HepG2 (cell line): ENCODE data around the gene MNT. TPM values are rescaled to one million over a fixed set of nuclear protein-coding genes. Genes with fewer than 3 reads are reported as not detected.

Experiments
- ATAC-seq: fragments of 200-7000 bp; cut with Tn5 transposase; 3 replicates; pipeline ENCODE4 v1.9.1; 2020; ENCODE audit warnings: mild to moderate bottlenecking, moderate library complexity
- BruUV-seq: library from RNA; stranded (reverse); fragments of 400-500 nt; replicated peaks from 2 replicates; lab custom pipeline; 2021; lab: Mats Ljungman, UMichigan
- CTCF ChIA-PET: fragments of 300-600 bp; formaldehyde crosslinking; extraction: SDS; loops from one replicate; lab custom pipeline; 2021; ENCODE audit warnings: low total read pairs, inconsistent platforms, low intra/inter-chr PET ratio; lab: Yijun Ruan, JAX
- POLR2A ChIA-PET: fragments of 350-600 bp; sonication (Branson Sonifier 250); formaldehyde crosslinking; loops from one replicate; lab custom pipeline; 2020; ENCODE audit warnings: antibody characterized with exemption, inconsistent platforms; lab: Yijun Ruan, JAX
- DNase-seq: peaks from one replicate; pipeline ENCODE4 v3.0.0-alpha.2; 2015; ENCODE audit warnings: low spot score
- FAIRE-seq: peaks from 3 replicates; lab custom pipeline; 2011; peaks lifted over from hg19 to GRCh38; lab: Jason Lieb, UNC
- H2AFZ ChIP-seq: one replicate; pipeline ENCODE4 v1.6.1; 2011; ENCODE audit warnings: low read length, inconsistent platforms
- H3K27ac ChIP-seq: fragments of 300-600 bp; 3 replicates; pipeline ENCODE4 v1.8.0; 2011; ENCODE audit warnings: mixed run types, mild to moderate bottlenecking, mixed read lengths, low read length, inconsistent platforms; ENCODE audit not compliant: insufficient read depth; ENCODE audit errors: extremely low read length
- H3K27me3 ChIP-seq, 2 experiments: fragments of 200-600 bp in 1 of 2; 2 replicates in 1 of 2; 3 replicates in 1 of 2; pipeline versions ENCODE4 v1.6.0 to v1.8.0; 2011; ENCODE audit warnings: low read length in 2 of 2, mild to moderate bottlenecking in 2 of 2, moderate library complexity in 2 of 2, inconsistent platforms in 1 of 2; ENCODE audit not compliant: insufficient read depth in 2 of 2, control insufficient read depth in 1 of 2
- H3K36me3 ChIP-seq, 2 experiments: fragments of 200-600 bp in 1 of 2; replicated peaks in 1 of 2; 2 replicates in 1 of 2; 3 replicates in 1 of 2; pipeline versions ENCODE4 v1.5.1 to v1.8.0; 2011; ENCODE audit warnings: low read length in 2 of 2, inconsistent platforms in 1 of 2; ENCODE audit not compliant: insufficient read depth in 2 of 2, control insufficient read depth in 1 of 2
- H3K4me1 ChIP-seq: 2 replicates; pipeline ENCODE4 v1.5.1; 2012; ENCODE audit warnings: low read length, inconsistent platforms; ENCODE audit not compliant: insufficient read depth
- H3K4me2 ChIP-seq: 2 replicates; pipeline ENCODE4 v1.6.0; 2011; ENCODE audit warnings: low read depth, low read length, inconsistent platforms
- H3K4me3 ChIP-seq, 3 experiments: fragments of 200-600 bp in 1 of 3; sonication (generic), shearing (Covaris generic) in 1 of 3; replicated peaks in 1 of 3; 2 replicates each; pipeline ENCODE4 v1.5.1; 2011 to 2016; ENCODE audit warnings: low read length in 3 of 3, inconsistent platforms in 2 of 3, low read depth in 2 of 3, mild to moderate bottlenecking in 2 of 3, control low read depth in 1 of 3, mixed read lengths in 1 of 3; ENCODE audit not compliant: insufficient read depth in 1 of 3
- H3K79me2 ChIP-seq: one replicate; pipeline ENCODE4 v1.6.1; 2011; ENCODE audit warnings: low read length, inconsistent platforms; ENCODE audit not compliant: insufficient read depth
- H3K9ac ChIP-seq: 2 replicates; pipeline ENCODE4 v1.6.0; 2011; ENCODE audit warnings: mild to moderate bottlenecking, low read depth, low read length, inconsistent platforms; ENCODE audit not compliant: insufficient read depth
- H3K9me3 ChIP-seq: 2 replicates; pipeline ENCODE4 v1.5.1; 2012; ENCODE audit warnings: mild to moderate bottlenecking, low read length
- H4K20me1 ChIP-seq: 2 replicates; pipeline ENCODE4 v1.6.0; 2011; ENCODE audit warnings: inconsistent platforms, mild to moderate bottlenecking, low read length, moderate library complexity; ENCODE audit not compliant: insufficient read depth
- AHR ChIP-seq: IDR thresholded peaks from 2 replicates; pipeline ENCODE4 v1.6.1; 2018; ENCODE audit warnings: missing genetic modification reagents, missing compliant biosample characterization
- ERF ChIP-seq: IDR thresholded peaks from 2 replicates; pipeline ENCODE4 v1.6.1; 2018; ENCODE audit warnings: missing biosample characterization, missing genetic modification reagents
- FOXO1 ChIP-seq: sonication (generic); formaldehyde crosslinking; IDR thresholded peaks from 2 replicates; pipeline ENCODE4 v1.4.0; 2020; ENCODE audit warnings: missing genetic modification reagents
- GPN1 ChIP-seq: sonication (generic); formaldehyde crosslinking; IDR thresholded peaks from 2 replicates; pipeline ENCODE4 v1.5.1; 2020; ENCODE audit warnings: missing genetic modification reagents, borderline replicate concordance
- HIVEP1 ChIP-seq: sonication (generic); formaldehyde crosslinking; IDR thresholded peaks from 2 replicates; pipeline ENCODE4 v1.4.0; 2020; ENCODE audit warnings: mild to moderate bottlenecking, missing genetic modification reagents
- HNF1B ChIP-seq: sonication (generic); formaldehyde crosslinking; IDR thresholded peaks from 2 replicates; pipeline ENCODE4 v1.5.1; 2020; ENCODE audit warnings: mild to moderate bottlenecking, moderate library complexity, missing genetic modification reagents
- KLF13 ChIP-seq: sonication (generic); formaldehyde crosslinking; IDR thresholded peaks from 2 replicates; pipeline ENCODE4 v1.4.0; 2020; ENCODE audit warnings: mild to moderate bottlenecking, missing genetic modification reagents
- KLF6 ChIP-seq: IDR thresholded peaks from 2 replicates; pipeline ENCODE4 v1.8.0; 2016; ENCODE audit warnings: missing biosample characterization, missing genetic modification reagents
- KLF9 ChIP-seq: IDR thresholded peaks from 2 replicates; pipeline ENCODE4 v1.6.1; 2016; ENCODE audit warnings: low read depth
- MLLT10 ChIP-seq: sonication (generic); formaldehyde crosslinking; IDR thresholded peaks from 2 replicates; pipeline ENCODE4 v1.4.0; 2020; ENCODE audit warnings: missing genetic modification reagents
- NR1H2 ChIP-seq: sonication (generic); formaldehyde crosslinking; IDR thresholded peaks from 2 replicates; pipeline ENCODE4 v1.8.1; 2022; ENCODE audit warnings: low read depth, missing genetic modification reagents, borderline replicate concordance
- PCBP2 ChIP-seq: fragments of 200-400 bp; formaldehyde crosslinking; optimal IDR thresholded peaks from 2 replicates; pipeline ENCODE3; 2018; ENCODE audit warnings: low read length, low read depth; ENCODE audit not compliant: poor library complexity, severe bottlenecking
- SETDB1 ChIP-seq: sonication (generic); formaldehyde crosslinking; IDR thresholded peaks from 2 replicates; pipeline ENCODE4 v1.5.1; 2020; ENCODE audit warnings: missing genetic modification reagents, mild to moderate bottlenecking, borderline replicate concordance
- TP53 ChIP-seq: sonication (generic); formaldehyde crosslinking; conservative IDR thresholded peaks from 2 replicates; pipeline ENCODE4 v1.4.0; 2020; ENCODE audit warnings: missing genetic modification reagents
- ZFP1 ChIP-seq: IDR thresholded peaks from 2 replicates; pipeline ENCODE4 v1.6.1; 2016
- ZFP62 ChIP-seq: sonication (generic); formaldehyde crosslinking; IDR thresholded peaks from 2 replicates; pipeline ENCODE4 v1.4.0; 2020; ENCODE audit warnings: missing genetic modification reagents
- ZNF205 ChIP-seq: IDR thresholded peaks from 2 replicates; pipeline ENCODE4 v1.6.1; 2018; ENCODE audit warnings: missing biosample characterization, missing genetic modification reagents
- ZNF317 ChIP-seq: sonication (generic); formaldehyde crosslinking; IDR thresholded peaks from 2 replicates; pipeline ENCODE4 v1.5.0; 2020; ENCODE audit warnings: mild to moderate bottlenecking, missing genetic modification reagents
- ZNF768 ChIP-seq: sonication (generic); formaldehyde crosslinking; IDR thresholded peaks from 2 replicates; pipeline ENCODE4 v1.4.0; 2020; ENCODE audit warnings: missing genetic modification reagents
- ZNF772 ChIP-seq: sonication (generic); formaldehyde crosslinking; IDR thresholded peaks from 2 replicates; pipeline ENCODE4 v1.5.0; 2020; ENCODE audit warnings: mild to moderate bottlenecking, missing genetic modification reagents
- ZSCAN12 ChIP-seq: sonication (generic); formaldehyde crosslinking; IDR thresholded peaks from 2 replicates; pipeline ENCODE4 v1.9.0; 2021; ENCODE audit warnings: mild to moderate bottlenecking, missing genetic modification reagents
- WGBS: methylation state at CpG from one replicate; pipeline ENCODE4 v1.1.6; 2017; ENCODE audit warnings: low lambda C conversion rate; 5-methylcytosine and 5-hydroxymethylcytosine counted together
- in situ Hi-C: cut with HindIII; loops from 2 replicates; pipeline ENCODE4 v1.10.0; 2017; ENCODE audit warnings: low pct_unique_long_range_greater_than_20kb; ENCODE audit not compliant: extremely low pct_ligation_motif_present
- intact Hi-C: fragments of 100-400 bp; cut with micrococcal nuclease; formaldehyde crosslinking; loops from one replicate; pipeline ENCODE4 v1.10.0; 2022; ENCODE audit not compliant: unreplicated experiment
- polyA plus RNA-seq, 8 experiments: library from polyadenylated mRNA; depleted of rRNA in 3 of 8; stranded (reverse) in 7 of 8; unstranded in 1 of 8; fragments of >200 nt; fragmentation: Illumina TruSeq in 4 of 8; extraction: Trizol in 4 of 8; gene quantifications; 2 replicates each; pipeline versions ENCODE4 v1.2.1 to v1.2.3, GENCODE V29; 2011 to 2016; ENCODE audit warnings: low read depth in 4 of 8, missing spikeins in 1 of 8, mixed read lengths in 1 of 8; ENCODE audit not compliant: insufficient read depth in 1 of 8
- total RNA-seq, 5 experiments: library from RNA; depleted of rRNA; stranded (reverse); fragments of >200 nt; fragmentation: Illumina TruSeq; extraction: Trizol; gene quantifications; 2 replicates each; pipeline ENCODE4 v1.2.3, GENCODE V29; 2016; ENCODE audit warnings: low read depth in 1 of 5

The MNT gene
- total and polyA plus RNA-seq, 2 of the 13 experiments (the other 11 are each of a cell fraction or from before 2014, with no cell fraction given) = 2.1 to 3.5 TPM

DNA sequence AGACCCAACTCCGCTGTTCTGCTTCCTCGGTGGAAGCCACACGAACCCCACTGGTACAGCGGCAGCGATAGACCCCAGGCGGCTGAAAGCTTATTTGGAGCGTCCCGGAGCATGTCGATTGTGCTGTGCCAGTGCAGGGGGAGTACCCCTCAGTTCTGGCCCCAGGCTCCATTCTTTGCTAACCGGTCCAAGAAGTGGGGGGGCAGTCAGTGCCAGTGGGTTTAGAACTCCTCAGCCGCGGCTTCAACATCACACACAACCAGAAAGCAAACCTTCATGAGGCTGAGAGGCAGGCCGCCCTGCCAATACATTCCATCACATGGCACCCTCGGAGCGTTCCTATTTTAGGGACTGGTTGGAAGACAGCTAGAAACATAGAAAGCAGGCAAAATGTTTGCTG lies 1.7 kb upstream of the MNT start:
- POLR2A ChIA-PET = interaction anchor here (1.7 kb wide), 1 partner anchor 9 kb away, joined by 13 read pairs; no protein-coding TSS in a partner anchor
- WGBS = 73% methylated on average over 3 of the region's 15 CpGs

GRCh38 chr17:2401426-2402221 lies 764 bp upstream of the MNT start:
- Histone ChIP-seq H3K9ac (peak overlapping the region; percentile 86), H3K79me2 (peaks cover 17% of the 10 kb centered on the region), H3K27ac (peak overlapping the region; percentile 100), H3K36me3 (no peaks in the 10 kb centered on the region), H4K20me1 (peaks cover 11% of the 10 kb centered on the region), H2AFZ (no peak overlapping the region), H3K4me3 (peak overlapping the region; percentile 76 to 96 (median 87)), H3K4me2 (peak overlapping the region; percentile 97), H3K9me3 (no peaks in the 10 kb centered on the region), H3K4me1 (peaks cover 44% of the 10 kb centered on the region), H3K27me3 (no peaks in the 10 kb centered on the region; a peak in 2 of 5 replicates)
- intact Hi-C loops (loop anchor here (1.0 to 5.0 kb wide), 3 partner anchors 9 to 64 kb away; partner anchors contain the start of genes SGSM2 and TSR1), in situ Hi-C loops (no loop called here)
- BruUV-seq = no TSS peak
- DNase-seq = peak; percentile 96
- FAIRE-seq = no peak
- ATAC-seq = peak; percentile 57
- ChIA-PET POLR2A (interaction anchor here (0.8 to 1.7 kb wide), 10 partner anchors 9 to 685 kb away, joined by 3 to 13 read pairs (median 3); partner anchors contain the start of gene TSR1), CTCF (no interaction called here)
- 0% methylated on average over 29 of the region's 72 CpGs for WGBS
- no peak for TF ChIP-seq MLLT10 (CRISPR knock-in tag)
- TF ChIP-seq GPN1 (CRISPR knock-in tag) = no peak
- TF ChIP-seq PCBP2 = no peak
- peak; percentile 82; the same call in 1 of the 2 replicates for TF ChIP-seq HIVEP1 (CRISPR knock-in tag)
- TF ChIP-seq ZSCAN12 (CRISPR knock-in tag) = no peak
- TF ChIP-seq ZFP1 (CRISPR knock-in tag) = no peak
- peak; percentile 52; the same call in 1 of the 2 replicates for TF ChIP-seq HNF1B
- no peak for TF ChIP-seq KLF13 (CRISPR knock-in tag)
- 0 out of 2 replicates have a peak, but pooled peaks have one; percentile 36 for TF ChIP-seq TP53 (CRISPR knock-in tag)
- no peak for TF ChIP-seq KLF6 (CRISPR knock-in tag)
- TF ChIP-seq ZFP62 (CRISPR knock-in tag) = no peak
- no peak for TF ChIP-seq ERF (CRISPR knock-in tag)
- TF ChIP-seq ZNF772 = peak; percentile 22; the same call in 1 of the 2 replicates
- TF ChIP-seq KLF9 (CRISPR knock-in tag) = 0 out of 2 replicates have a peak, but pooled peaks have one; percentile 60
- no peak for TF ChIP-seq ZNF317 (CRISPR knock-in tag)
- 0 out of 2 replicates have a peak, but pooled peaks have one; percentile 45 for TF ChIP-seq ZNF205 (CRISPR knock-in tag)

More for the DNA sequence above, 1.7 kb upstream of the MNT start:
- peak overlapping the region; percentile 96 for H3K4me2 ChIP-seq
- peak overlapping the region; percentile 75 for H3K9ac ChIP-seq
- ATAC-seq (no peak), DNase-seq (no peak), FAIRE-seq (no peak)
- no TSS peak for BruUV-seq
- H3K27me3 ChIP-seq = no peaks in the 10 kb centered on the region; a peak in 2 of 5 replicates
- TF ChIP-seq NR1H2 (no peak), AHR (CRISPR knock-in tag) (0 out of 2 replicates have a peak, but pooled peaks have one; percentile 17), SETDB1 (CRISPR knock-in tag) (no peak), ZNF768 (0 out of 2 replicates have a peak, but pooled peaks have one; percentile 23), FOXO1 (CRISPR knock-in tag) (no peak)
- CTCF ChIA-PET = no interaction called here
- peaks cover 14% of the 10 kb centered on the region for H3K79me2 ChIP-seq
- H2AFZ ChIP-seq = no peak overlapping the region
- peak overlapping the region; percentile 63 to 87 (median 66); a peak in 5 of 6 replicates for H3K4me3 ChIP-seq
- intact Hi-C loops = loop anchor here (5.0 kb wide), 1 partner anchor 65 kb away; the partner anchor contains the start of genes SGSM2 and TSR1
- peak overlapping the region; percentile 57 for H3K27ac ChIP-seq
- in situ Hi-C loops = no loop called here
- no peaks in the 10 kb centered on the region for H3K9me3 ChIP-seq
- peaks cover 38% of the 10 kb centered on the region for H3K4me1 ChIP-seq
- peaks cover 8% of the 10 kb centered on the region for H4K20me1 ChIP-seq
- H3K36me3 ChIP-seq = no peaks in the 10 kb centered on the region
